NCI-H1105 (cell line): Measurements from ENCODE around the gene NCK2.

Experiments used
- DNase-seq: peaks from one replicate; lab custom pipeline; 2025; lab: John Stamatoyannopoulos, UW

Gene NCK2

GRCh38 chr2:105849431-105850179 lies 104.9 kb downstream of the NCK2 start:
- no peak for DNase-seq

- no peak for DNase-seq
Measured at GRCh38 chr2:105852066-105852465, 107.4 kb downstream of the NCK2 start.

GRCh38 chr2:105853354-105854088 lies 108.8 kb downstream of the NCK2 start:
- no peak for DNase-seq

GRCh38 chr2:105854972-105855371 lies 110.3 kb downstream of the NCK2 start:
- DNase-seq, result no peak

GRCh38 chr2:105856581-105856980 lies 111.9 kb downstream of the NCK2 start:
- DNase-seq, result no peak

- DNase-seq, result no peak
Measured at GRCh38 chr2:105857076-105857740, 112.5 kb downstream of the NCK2 start.

GRCh38 chr2:105858868-105859693 lies 114.4 kb downstream of the NCK2 start:
- no peak for DNase-seq

GRCh38 chr2:105859694-105859951 lies 114.9 kb downstream of the NCK2 start:
- DNase-seq, result no peak

- no peak for DNase-seq
Measured at GRCh38 chr2:105860567-105860966, 115.9 kb downstream of the NCK2 start.

GRCh38 chr2:105861200-105861599 lies 116.5 kb downstream of the NCK2 start:
- DNase-seq, result no peak

GRCh38 chr2:105862843-105863242 lies 118.1 kb downstream of the NCK2 start:
- no peak for DNase-seq

- DNase-seq, result no peak
Measured at GRCh38 chr2:105864262-105864661, 119.5 kb downstream of the NCK2 start.

GRCh38 chr2:105865222-105865913 lies 120.7 kb downstream of the NCK2 start:
- no peak for DNase-seq

GRCh38 chr2:105866216-105867185 lies 121.8 kb downstream of the NCK2 start:
- no peak for DNase-seq

- no peak for DNase-seq
Measured at GRCh38 chr2:105867587-105867986, 122.9 kb downstream of the NCK2 start.

GRCh38 chr2:105868060-105868459 lies 123.3 kb downstream of the NCK2 start:
- no peak for DNase-seq

- no peak for DNase-seq
Measured at GRCh38 chr2:105869341-105869740, 124.6 kb downstream of the NCK2 start.

GRCh38 chr2:105870062-105870461 lies 125.3 kb downstream of the NCK2 start:
- DNase-seq, result no peak

GRCh38 chr2:105870858-105871257 lies 126.1 kb downstream of the NCK2 start:
- no peak for DNase-seq

- no peak for DNase-seq
Measured at GRCh38 chr2:105872142-105872728, 127.5 kb downstream of the NCK2 start.
